ENCODE data around the gene GNAQ. TPM values are rescaled to one million over a fixed set of nuclear protein-coding genes. Genes with fewer than 3 reads are reported as not detected.

GNAQ gene
- total and polyA plus RNA-seq, 2 of the 13 experiments (the other 11 are each of a cell fraction or from before 2014, with no cell fraction given) = 16.5 to 17.7 TPM

DNA sequence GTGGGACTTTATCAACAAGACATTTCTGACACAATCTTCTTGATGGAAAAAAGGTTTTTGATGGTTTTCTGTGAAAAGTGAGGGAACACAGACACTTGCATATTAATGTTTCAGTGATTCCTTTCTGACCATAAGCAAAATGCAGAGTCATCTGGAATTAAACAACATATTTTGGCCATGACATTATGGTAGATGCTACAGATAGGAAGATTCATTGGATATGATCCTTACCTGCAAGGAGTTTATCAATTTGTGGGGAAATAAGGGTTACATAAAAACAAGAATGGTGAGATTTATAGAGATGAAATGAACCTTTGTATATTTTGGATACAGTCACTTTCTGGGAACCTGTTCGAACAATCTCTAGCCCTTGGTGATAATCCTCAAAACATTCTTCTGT is 228.2 kb downstream of the GNAQ start:
- TF ChIP-seq ZFYVE20 (CRISPR knock-in tag; IDR thresholded peaks at IDR 0.05; ENCODE audit: borderline replicate concordance, low read depth) = no peak
- no peak for TF ChIP-seq ZNF572 (CRISPR knock-in tag; IDR thresholded peaks at IDR 0.05)
- TF ChIP-seq ZSCAN31 (CRISPR knock-in tag; IDR thresholded peaks at IDR 0.05; ENCODE audit: low read depth) = no peak
- no peak for TF ChIP-seq FOXP1 (IDR thresholded peaks at IDR 0.05)
- no peak for TF ChIP-seq FOXP1 (CRISPR knock-in tag; IDR thresholded peaks at IDR 0.05)
- TF ChIP-seq ZBTB39 (CRISPR knock-in tag; IDR thresholded peaks at IDR 0.05) = no peak
- no peak for TF ChIP-seq SAP130 (CRISPR knock-in tag; IDR thresholded peaks at IDR 0.05; ENCODE audit: low read depth)
- no peak for TF ChIP-seq PHF5A (CRISPR knock-in tag; IDR thresholded peaks at IDR 0.05; ENCODE audit: low read depth, unreplicated experiment)
- no peak for TF ChIP-seq ZZZ3 (CRISPR knock-in tag; IDR thresholded peaks at IDR 0.05; ENCODE audit: borderline replicate concordance)
- no peak for TF ChIP-seq ZNF124 (CRISPR knock-in tag; IDR thresholded peaks at IDR 0.05)
- TF ChIP-seq RAD21 (CRISPR knock-in tag; IDR thresholded peaks at IDR 0.05) = no peak
- no peak for TF ChIP-seq NKX3-1 (CRISPR knock-in tag; IDR thresholded peaks at IDR 0.05)
- no peak for TF ChIP-seq RBAK (CRISPR knock-in tag; IDR thresholded peaks at IDR 0.05)
- no peak for TF ChIP-seq MAFF (IDR thresholded peaks at IDR 0.05; ENCODE audit: low read depth, low read length)
- no peak for FAIRE-seq
- no peak overlapping the region for H3K9ac ChIP-seq (ENCODE audit: insufficient read depth, low read depth, low read length)
- H3K4me1 ChIP-seq (ENCODE audit: insufficient read depth, low read length) = peaks cover 26% of the 10 kb centered on the region
- no peaks in the 10 kb centered on the region for H3K79me2 ChIP-seq (ENCODE audit: insufficient read depth, low read length)
- H3K27me3 ChIP-seq (ENCODE audit: control insufficient read depth in 1 of 2, insufficient read depth in 2 of 2, low read length in 2 of 2) = no peaks in the 10 kb centered on the region
- POLR2A ChIA-PET = no interaction called here
- H2AFZ ChIP-seq (ENCODE audit: low read length) = no peak overlapping the region
- in situ Hi-C loops (cut with HindIII; ENCODE audit: extremely low pct_ligation_motif_present, low pct_unique_long_range_greater_than_20kb) = no loop called here
- ATAC-seq = no peak
- no TSS peak for BruUV-seq (replicated peaks)
- no peak overlapping the region for H3K4me3 ChIP-seq (replicated peaks in 1 of 3; ENCODE audit: insufficient read depth in 1 of 3, low read depth in 2 of 3, low read length in 3 of 3)
- no peak overlapping the region for H3K4me2 ChIP-seq (ENCODE audit: low read depth, low read length)
- 97% methylated on average over 1 of the region's 1 CpG for WGBS (ENCODE audit: low lambda C conversion rate)
- DNase-seq (ENCODE audit: low spot score) = no peak
- H3K9me3 ChIP-seq (ENCODE audit: low read length) = no peaks in the 10 kb centered on the region
- 0 out of 5 replicates have a peak, but pooled peaks cover 0 to 2% of the 10 kb centered on the region in 2 experiments for H3K36me3 ChIP-seq (replicated peaks in 1 of 2; ENCODE audit: control insufficient read depth in 1 of 2, insufficient read depth in 2 of 2, low read length in 2 of 2)
- CTCF ChIA-PET (ENCODE audit: low intra/inter-chr PET ratio, low total read pairs) = no interaction called here
- no peaks in the 10 kb centered on the region for H4K20me1 ChIP-seq (ENCODE audit: insufficient read depth, low read length)
- no peak overlapping the region for H3K27ac ChIP-seq (ENCODE audit: extremely low read length, insufficient read depth, low read length)
- intact Hi-C loops (cut with micrococcal nuclease; ENCODE audit: unreplicated experiment) = no loop called here

All from HepG2 (cell line).